HG03103 (cell line): Measurements from ENCODE around the gene TEX11.
"Not testable (repeated sequence)": the region's sequence is repeated elsewhere in the genome, so short reads cannot be mapped to it uniquely, and the experiment has no call there.

Experiments used
- ATAC-seq: cut with Tn5 transposase; IDR thresholded peaks from one replicate; pipeline ENCODE4 v1.9.1; 2021; ENCODE audit warnings: low read depth; ENCODE audit not compliant: unreplicated experiment

The TEX11 gene

DNA sequence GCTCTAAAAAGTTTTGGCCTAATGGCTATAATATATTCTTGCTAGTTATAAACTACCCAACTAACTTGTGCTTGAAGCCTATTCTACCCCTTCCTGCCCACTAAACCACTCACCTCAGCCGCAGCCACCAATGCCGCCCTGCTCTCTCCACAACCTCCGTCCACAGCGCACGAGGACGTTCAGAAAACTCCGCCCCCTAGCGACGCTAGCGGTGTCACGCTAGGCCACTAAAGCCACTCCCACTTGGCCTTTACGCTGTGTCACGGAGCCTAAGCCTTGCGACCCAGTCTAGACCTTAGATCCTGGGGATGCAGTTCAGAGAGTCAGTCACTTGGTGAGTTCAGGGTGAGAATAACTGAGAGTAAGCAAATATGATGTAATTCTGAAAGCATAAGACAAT is at the start of gene TEX11:
Gene TEX11, minus strand, starts transcription at position 171 of the 400 bp plus-strand sequence. CDS start 922 bp downstream, outside the sequence.
- ATAC-seq: no peak

DNA sequence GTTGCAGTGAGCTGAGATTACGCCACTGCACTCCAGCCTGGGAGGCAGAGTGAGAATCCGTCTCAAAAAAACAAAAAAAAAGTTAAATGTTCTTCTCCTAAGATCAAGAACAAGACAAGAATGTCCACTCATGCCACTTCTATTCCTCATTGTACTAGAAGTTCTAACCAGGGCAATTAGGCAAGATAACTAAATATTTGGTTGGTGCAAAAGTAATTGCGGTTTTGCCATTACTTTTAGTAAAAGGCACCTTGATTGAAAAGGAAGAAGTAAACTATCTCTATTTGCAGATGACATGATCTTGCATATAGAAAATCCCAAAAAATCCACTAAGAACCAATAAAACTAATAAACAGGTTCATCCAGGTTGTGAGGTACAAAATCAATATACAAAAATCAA is 46.4 kb upstream of the TEX11 start:
- no peak for ATAC-seq

DNA sequence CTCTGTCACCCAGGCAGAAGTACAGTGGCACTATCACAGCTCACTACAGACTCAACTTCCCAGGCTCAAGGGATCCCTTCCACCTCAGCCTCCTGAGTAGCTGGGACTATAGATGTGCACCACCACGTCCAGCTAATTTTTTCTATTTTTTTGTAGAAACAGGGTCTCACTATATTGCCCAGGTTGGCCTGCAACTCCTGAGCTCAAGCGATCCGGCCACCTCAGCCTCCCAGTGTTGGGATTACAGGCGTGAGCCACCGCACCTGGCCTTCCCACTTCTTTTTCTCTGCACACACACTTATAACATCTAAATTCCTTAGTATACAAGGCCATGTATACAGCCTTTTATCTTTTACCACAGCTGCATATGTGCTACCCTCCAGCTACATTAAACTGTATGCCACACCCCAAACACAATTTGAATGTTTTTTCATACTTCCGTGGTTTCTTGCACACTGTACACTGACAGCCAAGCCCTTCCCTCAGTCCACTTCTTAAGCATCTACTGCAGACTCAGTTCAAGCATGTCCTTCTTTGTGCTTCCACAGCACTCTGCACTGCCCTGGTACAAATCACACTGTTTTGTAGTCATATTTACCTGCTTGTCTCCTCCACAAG is 15.9 kb upstream of the TEX11 start:
- no peak for ATAC-seq

DNA sequence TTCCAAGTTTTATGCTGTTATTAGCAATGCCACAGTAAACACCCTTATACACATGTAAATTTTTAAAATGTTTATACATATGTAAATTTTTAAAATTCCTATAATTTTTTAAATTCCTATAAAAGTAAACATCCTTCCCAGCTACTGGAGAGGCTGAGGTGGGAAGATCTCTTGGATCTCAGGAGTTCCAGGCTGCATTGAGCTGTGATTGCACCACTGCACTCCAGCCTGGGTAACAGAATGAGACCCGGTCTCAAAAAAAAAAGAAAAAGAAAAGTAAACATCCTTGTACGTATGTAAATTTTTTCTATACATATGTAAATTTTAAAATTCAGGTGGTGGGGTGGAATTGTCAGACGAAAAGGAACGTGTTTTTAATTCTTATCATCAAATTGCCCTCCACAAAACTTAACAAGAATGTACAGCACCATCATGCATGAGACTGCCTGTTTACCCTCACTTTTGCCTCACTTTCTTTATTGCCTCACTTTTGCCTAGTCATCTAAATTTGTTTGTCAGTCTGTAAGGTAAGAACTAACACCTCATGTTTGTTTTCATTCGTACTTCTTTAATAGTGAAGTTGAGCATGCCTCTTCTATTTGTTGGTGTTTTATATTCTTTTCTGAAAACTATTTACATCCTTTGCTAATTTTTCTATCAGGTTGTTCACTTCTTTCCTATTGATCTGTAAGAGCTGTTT is 14.4 kb upstream of the TEX11 start:
- ATAC-seq: no peak

DNA sequence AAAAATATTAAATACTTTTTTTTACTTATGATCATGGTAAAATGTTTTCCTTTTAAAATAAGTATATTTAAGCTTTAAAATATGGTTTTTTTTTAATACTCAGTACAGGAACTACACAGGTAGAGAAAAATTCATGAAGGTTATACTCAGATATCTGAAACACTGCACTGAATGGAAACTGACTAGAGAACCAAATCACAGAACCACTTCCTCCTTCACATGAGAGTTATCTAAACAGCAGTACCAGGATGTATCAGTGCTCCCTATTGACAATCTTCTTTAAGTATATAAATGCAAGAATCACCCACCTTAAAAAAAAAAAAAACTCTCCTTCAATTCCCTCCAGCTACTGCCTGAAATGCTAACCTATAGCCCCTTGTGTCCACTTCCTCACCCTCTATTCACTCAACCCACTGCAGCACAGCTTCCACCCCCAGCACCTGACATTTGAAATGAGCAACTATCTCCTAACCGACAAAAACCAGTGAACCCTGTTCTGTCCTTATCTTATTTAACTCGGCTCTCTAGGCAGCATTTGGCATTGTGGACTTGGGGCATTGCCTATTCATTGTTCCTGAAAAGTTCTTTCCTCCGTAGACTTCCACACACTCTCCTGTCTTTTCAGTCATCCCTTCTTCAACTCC is 13.3 kb upstream of the TEX11 start:
- ATAC-seq: peak; percentile 61

DNA sequence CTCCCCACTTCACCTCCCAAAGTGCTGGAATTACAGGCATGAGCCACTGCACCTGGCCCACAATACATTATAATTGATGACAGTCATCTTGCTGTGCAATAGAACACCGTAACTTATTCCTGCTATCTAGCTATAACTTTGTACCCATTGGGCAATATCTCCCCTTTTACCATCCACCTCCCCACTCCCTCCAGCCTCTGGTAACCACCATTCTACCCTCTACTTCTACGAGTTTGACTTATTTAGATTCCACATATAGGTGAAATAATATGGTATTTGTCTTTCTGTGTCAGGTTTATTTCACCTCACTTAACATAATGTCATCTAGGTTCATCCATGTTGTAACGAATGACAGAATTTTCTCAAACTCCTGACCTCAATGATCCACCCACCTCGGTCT is 8.2 kb upstream of the TEX11 start:
- ATAC-seq: no peak

DNA sequence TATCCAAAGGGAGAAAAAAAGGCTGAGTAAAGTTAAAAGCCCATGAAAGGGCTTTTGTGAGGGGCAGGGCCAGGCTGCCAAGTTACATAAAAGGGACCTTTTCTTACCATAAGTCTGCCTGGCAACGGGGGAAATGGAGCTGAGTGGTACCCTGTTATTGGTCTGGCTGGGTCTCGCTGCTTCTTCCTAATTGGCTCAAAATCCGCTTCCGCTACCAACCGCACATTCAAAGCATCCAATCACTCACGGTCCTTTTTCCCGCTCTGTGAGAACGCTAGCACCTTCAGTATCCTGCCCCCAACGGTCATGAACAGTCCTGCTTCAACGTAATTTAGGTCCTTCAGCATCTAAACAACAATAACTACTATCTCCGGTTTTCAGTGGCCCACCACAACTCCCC is 611 bp downstream of the TEX11 start:
- ATAC-seq: no peak

DNA sequence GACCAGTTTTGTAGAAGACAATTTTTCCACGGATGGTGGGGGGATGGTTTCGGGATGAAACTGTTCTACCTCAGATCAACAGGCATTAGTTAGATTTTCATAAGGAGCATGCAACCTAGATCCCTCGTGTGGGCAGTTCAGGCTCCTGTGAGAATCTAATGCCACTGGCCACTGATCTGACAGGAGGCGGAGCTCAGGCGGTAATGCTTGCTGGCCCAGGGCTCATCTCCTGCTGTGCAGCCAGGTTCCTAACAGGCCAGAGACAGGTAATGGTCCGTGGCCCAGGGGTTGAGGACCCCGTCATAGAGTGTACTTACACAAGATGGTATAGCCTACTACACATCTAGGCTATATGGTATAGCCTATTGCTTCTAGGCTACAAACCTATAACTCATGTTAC is 7.0 kb downstream of the TEX11 start:
- no peak for ATAC-seq

DNA sequence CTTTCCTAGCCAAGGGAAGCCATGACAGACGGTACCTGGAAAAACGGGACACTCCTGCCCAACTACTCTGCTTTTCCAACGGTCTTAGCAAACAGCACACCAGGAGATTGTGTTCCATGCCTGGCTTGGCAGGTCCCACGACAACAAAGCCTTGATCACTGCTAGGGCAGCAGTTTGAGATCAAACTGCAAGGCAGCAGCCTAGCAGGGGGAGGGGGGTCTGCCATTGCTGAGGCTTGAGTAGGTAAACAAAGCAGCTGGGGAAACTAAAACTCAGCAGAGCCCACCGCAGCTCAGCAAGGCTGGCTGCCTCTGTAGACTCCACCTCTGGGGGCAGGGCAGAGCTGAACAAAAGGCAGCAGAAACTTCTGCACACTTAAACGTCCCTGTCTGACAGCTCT is 18.1 kb downstream of the TEX11 start:
- ATAC-seq: not testable (repeated sequence)

DNA sequence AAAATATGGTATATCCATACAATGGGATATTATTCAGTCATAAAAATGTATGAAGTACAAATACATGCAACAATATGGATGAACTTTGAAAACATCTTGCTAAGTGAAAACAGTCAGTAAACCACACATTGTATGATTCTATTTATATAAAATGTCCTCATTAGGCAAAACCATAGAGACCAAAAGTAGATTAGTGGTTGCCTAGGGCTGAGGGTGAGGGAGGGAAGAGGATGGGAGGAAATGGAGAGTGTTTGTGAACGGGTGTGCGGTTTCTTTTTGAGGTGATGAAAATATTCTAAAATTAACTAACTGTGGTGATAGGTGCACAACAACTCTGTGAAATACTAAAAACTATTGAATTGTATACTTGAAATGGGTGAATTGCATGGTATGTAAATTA is 29.6 kb downstream of the TEX11 start:
- ATAC-seq: no peak

DNA sequence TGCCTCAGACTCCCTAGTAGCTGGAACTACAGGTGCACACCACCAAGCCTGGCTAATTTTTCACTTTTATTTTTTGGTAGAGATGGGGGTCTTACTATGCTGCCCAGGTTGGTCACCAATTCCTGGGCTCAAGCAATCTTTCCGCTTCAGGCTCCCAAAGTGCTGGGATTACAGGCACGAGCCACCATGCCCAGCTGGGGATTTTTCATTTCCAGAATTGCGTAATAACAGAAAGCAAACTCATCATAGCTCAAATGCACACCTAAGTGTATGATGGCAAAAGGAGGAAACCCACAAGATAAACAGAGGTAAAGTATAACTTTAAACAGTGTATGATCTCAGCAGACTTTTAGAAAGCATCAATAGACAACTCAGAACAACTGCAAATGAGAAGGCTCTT is 56.2 kb downstream of the TEX11 start:
- ATAC-seq: no peak

DNA sequence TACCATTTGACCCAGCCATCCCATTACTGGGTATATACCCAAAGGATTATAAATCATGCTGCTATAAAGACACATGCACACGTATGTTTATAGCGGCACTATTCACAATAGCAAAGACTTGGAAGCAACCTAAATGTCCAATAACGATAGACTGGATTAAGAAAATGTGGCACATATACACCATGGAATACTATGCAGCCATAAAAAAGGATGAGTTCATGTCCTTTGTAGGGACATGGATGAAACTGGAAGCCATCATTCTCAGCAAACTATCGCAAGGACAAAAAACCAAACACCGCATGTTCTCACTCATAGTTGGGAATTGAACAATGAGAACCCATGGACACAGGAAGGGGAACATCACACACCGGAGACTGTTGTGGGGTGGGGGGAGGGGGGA is 64.4 kb downstream of the TEX11 start:
- ATAC-seq: not testable (repeated sequence)

DNA sequence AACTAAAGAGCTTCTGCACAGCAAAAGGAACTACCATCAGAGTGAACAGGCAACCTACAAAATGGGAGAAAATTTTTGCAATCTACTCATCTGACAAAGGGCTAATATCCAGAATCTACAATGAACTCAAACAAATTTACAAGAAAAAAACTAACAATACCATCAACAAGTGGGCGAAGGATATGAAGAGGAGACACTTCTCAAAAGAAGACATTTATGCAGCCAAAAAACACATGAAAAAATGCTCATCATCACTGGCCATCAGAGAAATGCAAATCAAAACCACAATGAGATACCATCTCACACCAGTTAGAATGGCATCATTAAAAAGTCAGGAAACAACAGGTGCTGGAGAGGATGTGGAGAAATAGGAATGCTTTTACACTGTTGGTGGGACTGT is 64.9 kb downstream of the TEX11 start:
- not testable (repeated sequence) for ATAC-seq

DNA sequence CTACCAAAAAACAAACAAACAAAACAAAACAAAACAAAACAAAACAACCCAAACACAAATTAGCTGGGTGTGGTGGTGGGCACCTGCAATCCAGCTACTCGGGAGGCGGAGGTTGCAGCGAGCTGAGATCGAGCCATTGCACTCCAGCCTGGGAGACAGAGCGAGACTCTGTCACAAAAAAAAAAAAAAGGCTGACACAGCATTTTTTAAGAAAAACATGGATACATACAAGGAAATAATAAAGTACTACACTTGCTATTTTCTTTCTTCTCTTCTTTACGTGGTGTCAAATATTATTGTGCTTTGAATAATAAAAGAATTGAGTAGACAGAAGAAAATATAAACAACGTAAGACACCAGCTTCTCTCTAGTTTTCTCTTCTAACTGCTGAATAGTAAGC is 73.9 kb downstream of the TEX11 start:
- no peak for ATAC-seq

DNA sequence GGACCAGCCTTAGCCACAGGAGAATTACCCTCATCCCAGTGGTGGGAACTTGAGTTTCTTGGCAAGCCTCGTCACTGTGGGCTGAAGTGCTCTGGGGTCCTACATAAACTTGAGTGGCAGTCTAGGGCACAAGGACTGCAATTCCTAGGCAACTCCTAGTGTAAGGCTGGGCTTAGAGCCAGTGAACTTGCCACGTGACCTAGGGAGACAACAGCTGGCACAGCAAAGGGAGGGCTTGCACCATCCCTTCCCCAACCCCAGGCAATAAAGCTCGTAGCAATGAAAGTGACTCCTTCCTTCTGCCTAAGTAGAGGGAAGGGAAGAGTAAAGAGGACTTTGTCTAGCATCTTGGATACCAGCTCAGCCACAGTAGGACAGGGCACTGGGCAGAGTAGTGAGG is 81.8 kb downstream of the TEX11 start:
- no peak for ATAC-seq

DNA sequence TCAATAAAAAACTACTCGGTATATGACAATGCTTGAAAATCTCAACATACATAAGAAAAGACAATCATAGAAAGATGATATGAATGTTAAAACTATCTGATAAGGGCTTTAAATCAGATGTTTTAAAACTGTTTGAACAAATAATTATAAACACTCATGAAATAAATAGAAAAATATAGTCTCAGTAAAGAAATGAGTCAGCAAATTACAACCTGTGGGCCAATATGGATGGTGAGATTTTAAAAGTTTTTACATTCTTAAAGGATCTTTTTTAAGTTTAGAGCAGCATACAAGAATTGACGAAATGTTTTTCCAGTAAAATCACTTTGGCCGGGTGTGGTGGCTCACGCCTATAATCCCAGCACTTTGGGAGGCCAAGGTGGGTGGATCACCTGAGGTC is 83.1 kb downstream of the TEX11 start:
- ATAC-seq: no peak

DNA sequence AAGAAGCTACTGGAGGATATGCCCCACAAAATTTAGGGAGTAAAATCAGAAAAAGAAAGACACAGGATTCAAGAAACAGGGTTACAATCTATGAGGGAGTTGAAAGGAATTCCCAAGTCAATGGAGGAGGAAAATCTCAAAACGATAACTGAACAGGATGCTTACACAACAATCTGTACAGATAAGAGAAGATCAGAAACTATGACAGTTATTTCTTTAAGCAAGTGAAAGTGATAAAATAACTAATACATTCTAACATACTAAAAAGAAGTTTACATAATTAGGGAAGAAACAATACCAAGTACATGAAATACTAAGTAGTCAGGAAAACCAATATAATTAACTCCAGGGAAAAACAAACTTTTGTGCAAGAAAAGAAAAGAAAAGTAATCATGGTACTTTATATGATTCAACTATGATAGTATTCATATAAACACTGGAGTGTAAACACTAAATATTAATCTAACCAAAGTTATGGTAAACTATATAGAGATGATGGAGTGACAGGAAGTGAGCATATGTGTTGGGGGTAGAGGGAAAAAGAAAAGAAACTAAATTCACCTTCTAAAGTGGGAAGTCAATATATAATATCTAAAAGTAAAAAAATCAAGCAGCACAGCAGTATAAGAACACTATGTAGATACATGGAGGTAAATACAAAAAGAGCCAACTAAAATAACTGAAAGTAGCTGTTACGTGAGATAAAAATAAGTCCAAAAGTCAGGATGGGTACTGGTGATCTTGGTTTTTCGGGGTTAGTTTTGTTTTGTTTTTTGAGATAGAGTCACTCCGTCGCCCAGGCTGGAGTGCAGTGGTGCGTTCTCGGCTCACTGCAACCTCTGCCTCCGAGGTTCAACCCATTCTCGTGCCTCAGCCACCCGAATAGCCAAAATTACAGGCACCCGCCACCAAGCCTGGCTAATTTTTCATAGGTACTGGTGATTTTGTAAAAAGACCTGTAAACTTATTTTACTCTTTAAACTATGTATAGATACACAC is 99.3 kb downstream of the TEX11 start:
- ATAC-seq: peak; percentile 71

DNA sequence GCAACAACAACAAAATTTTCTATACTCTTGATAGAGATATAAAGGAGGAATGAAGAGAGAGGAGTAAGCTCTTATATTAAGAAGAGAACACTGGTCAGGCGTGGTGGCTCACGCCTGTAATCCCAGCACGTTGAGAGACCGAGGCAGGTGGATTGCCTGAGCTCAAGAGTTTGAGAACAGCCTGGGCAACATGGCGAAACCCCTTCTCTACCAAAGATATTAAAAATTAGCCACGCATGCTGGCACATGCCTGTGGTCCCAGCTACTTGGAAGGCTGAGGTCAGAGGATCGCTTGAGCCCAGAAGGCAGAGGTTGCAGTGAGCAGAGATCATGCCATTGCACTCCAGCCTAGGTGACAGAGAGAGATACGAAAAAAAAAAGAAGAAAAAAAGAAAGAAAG is 102.4 kb downstream of the TEX11 start:
- ATAC-seq: no peak

DNA sequence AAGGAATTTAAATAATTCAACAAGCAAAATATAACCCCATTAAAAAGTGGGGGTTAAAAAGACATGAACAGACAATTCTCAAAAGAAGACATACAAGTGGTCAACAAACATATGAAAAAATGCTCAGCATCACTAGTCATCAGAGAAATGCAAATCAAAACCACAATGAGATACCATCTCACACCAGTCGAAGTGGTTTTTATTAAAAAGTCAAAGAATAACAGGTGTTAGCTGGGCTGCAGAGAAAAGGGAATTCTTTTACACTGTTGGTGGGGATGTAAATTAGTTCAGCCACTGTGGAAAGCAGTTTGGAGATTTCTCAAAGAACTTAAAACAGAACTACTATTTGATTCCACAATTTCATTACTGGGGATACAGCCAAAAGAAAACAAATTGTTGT is 111.8 kb downstream of the TEX11 start:
- ATAC-seq: not testable (repeated sequence)

DNA sequence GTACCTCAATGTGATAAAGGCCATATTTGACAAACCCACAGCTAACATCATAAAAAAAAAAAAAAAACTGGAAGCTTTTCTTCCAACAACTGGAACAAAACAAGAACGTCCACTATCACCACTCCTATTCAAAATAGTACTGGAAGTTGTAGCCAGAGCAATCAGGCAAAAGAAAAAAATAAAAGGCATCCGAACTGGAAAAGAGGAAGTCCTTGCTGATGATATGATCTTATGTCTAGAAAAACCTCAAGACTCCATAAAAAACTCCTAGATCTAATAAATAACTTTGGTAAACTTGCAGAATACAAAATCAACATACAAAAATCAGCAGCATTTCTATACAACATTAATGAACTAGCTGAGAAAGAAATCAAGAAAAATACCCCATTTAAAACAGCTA is 134.3 kb downstream of the TEX11 start:
- ATAC-seq: no peak
